HepG2 (cell line): ENCODE data around the gene MAP2K7. TPM values are rescaled to one million over a fixed set of nuclear protein-coding genes. Genes with fewer than 3 reads are reported as not detected.
A peak's percentile ranks its signal among the peaks of the same experiment; 100 is the strongest.

Source experiments
- AHDC1 ChIP-seq: sonication (generic); formaldehyde crosslinking; IDR thresholded peaks from 2 replicates; pipeline ENCODE4 v1.5.1; 2020; ENCODE audit warnings: mild to moderate bottlenecking, missing genetic modification reagents, borderline replicate concordance
- HNF4G ChIP-seq, 2 experiments: sonication (generic) in 1 of 2; formaldehyde crosslinking in 1 of 2; IDR thresholded peaks; 2 replicates each; pipeline versions ENCODE4 v1.4.0 to v1.6.1; 2011 to 2020; ENCODE audit warnings: borderline replicate concordance in 2 of 2, low read depth in 2 of 2, mild to moderate bottlenecking in 2 of 2, low read length in 1 of 2, missing genetic modification reagents in 1 of 2, moderate library complexity in 1 of 2
- JARID2 ChIP-seq: sonication (generic); formaldehyde crosslinking; IDR thresholded peaks from 2 replicates; pipeline ENCODE4 v1.8.1; 2023; ENCODE audit warnings: missing genetic modification reagents, inconsistent platforms; ENCODE audit not compliant: insufficient replicate concordance
- KDM1A ChIP-seq: IDR thresholded peaks from 2 replicates; pipeline ENCODE4 v1.6.1; 2016; ENCODE audit warnings: missing compliant biosample characterization
- NFAT5 ChIP-seq: sonication (generic); formaldehyde crosslinking; IDR thresholded peaks from 2 replicates; pipeline ENCODE4 v1.4.0; 2020; ENCODE audit warnings: missing genetic modification reagents
- NKX3-1 ChIP-seq: sonication (generic); formaldehyde crosslinking; IDR thresholded peaks from 2 replicates; pipeline ENCODE4 v1.5.0; 2020; ENCODE audit warnings: missing genetic modification reagents
- TBX2 ChIP-seq: sonication (generic); formaldehyde crosslinking; IDR thresholded peaks from 2 replicates; pipeline ENCODE4 v1.5.0; 2020; ENCODE audit warnings: missing genetic modification reagents, mild to moderate bottlenecking, borderline replicate concordance
- ZBTB7A ChIP-seq: sonication (generic); formaldehyde crosslinking; IDR thresholded peaks from 2 replicates; pipeline ENCODE4 v1.8.0; 2022; ENCODE audit warnings: mild to moderate bottlenecking, missing genetic modification reagents
- ZNF451 ChIP-seq: sonication (generic); formaldehyde crosslinking; IDR thresholded peaks from 2 replicates; pipeline ENCODE4 v1.5.0; 2020; ENCODE audit warnings: mild to moderate bottlenecking, missing genetic modification reagents
- polyA plus RNA-seq, 8 experiments: library from polyadenylated mRNA; depleted of rRNA in 3 of 8; stranded (reverse) in 7 of 8; unstranded in 1 of 8; fragments of >200 nt; fragmentation: Illumina TruSeq in 4 of 8; extraction: Trizol in 4 of 8; gene quantifications; 2 replicates each; pipeline versions ENCODE4 v1.2.1 to v1.2.3, GENCODE V29; 2011 to 2016; ENCODE audit warnings: low read depth in 4 of 8, missing spikeins in 1 of 8, mixed read lengths in 1 of 8; ENCODE audit not compliant: insufficient read depth in 1 of 8
- total RNA-seq, 5 experiments: library from RNA; depleted of rRNA; stranded (reverse); fragments of >200 nt; fragmentation: Illumina TruSeq; extraction: Trizol; gene quantifications; 2 replicates each; pipeline ENCODE4 v1.2.3, GENCODE V29; 2016; ENCODE audit warnings: low read depth in 1 of 5
- TF ChIP-seq, protein P1 (sequence below): sonication (generic); formaldehyde crosslinking; IDR thresholded peaks from 2 replicates; pipeline ENCODE4 v1.5.1; 2020; ENCODE audit warnings: missing genetic modification reagents, mild to moderate bottlenecking, borderline replicate concordance
- TF ChIP-seq, protein P2 (sequence below), 2 experiments: sonication (generic) in 1 of 2; formaldehyde crosslinking in 1 of 2; IDR thresholded peaks; 2 replicates each; pipeline versions ENCODE4 v1.4.0 to v1.6.1; 2018 to 2020; ENCODE audit warnings: missing genetic modification reagents in 2 of 2, borderline replicate concordance in 1 of 2, low read depth in 1 of 2, mild to moderate bottlenecking in 1 of 2, missing biosample characterization in 1 of 2

MAP2K7 gene
- total and polyA plus RNA-seq, 2 of the 13 experiments (the other 11 are each of a cell fraction or from before 2014, with no cell fraction given): 9.0 to 10.8 TPM

DNA sequence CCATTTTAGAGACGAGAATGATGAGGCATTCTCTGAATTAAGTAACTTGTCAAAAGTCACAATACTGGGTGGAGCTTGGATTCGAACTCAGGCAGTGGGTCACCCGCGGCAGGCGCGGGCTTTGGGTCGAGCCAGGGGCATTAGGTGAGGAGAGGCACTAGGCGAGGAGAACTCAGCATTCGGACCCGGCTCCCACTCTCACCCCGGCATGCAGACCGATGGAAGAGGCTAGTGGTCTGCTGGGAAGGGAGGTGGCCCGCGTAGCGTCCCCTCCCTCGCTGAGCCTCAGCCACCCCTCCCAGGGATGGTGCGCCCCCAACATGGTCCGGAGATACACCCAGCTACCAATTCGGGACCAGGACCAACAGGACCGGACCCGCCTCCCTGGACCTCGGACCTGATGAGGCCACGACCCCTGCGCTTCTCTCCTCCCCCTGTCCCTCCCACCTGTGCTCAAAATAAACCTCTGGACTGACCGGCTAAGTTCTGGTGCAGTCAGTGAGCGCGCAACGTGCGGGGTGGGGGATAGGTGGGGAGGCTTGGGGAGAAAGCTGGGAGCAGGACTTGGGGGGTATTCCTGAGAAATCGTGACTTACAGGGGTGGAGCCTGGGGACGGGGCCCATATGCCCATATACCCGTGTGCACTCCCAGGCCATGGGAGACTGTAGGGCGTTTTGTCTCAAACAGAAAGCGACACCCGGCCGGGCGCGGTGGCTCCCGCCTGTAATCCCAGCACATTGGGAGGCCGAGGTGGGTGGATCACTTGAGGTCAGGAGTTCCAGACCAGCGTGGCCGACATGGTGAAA is 15.1 kb downstream of the MAP2K7 start (continued):
- TF ChIP-seq HNF4G (IDR thresholded peaks at IDR 0.05; ENCODE audit: borderline replicate concordance, low read depth, low read length): peak; percentile 90
- TF ChIP-seq HNF4G (CRISPR knock-in tag; IDR thresholded peaks at IDR 0.05; ENCODE audit: borderline replicate concordance, low read depth): peak; percentile 35; the same call in 1 of the 2 replicates
- no peak for TF ChIP-seq NKX3-1
- TF ChIP-seq ZBTB7A (CRISPR knock-in tag): peak; percentile 53
- peak; percentile 53; the same call in 1 of the 2 replicates for TF ChIP-seq TBX2 (CRISPR knock-in tag)
- no peak for TF ChIP-seq NFAT5 (CRISPR knock-in tag)
- TF ChIP-seq AHDC1 (CRISPR knock-in tag): no peak
- TF ChIP-seq KDM1A (CRISPR knock-in tag): peak; percentile 80; the same call in 1 of the 2 replicates
- TF ChIP-seq JARID2: no peak
- TF ChIP-seq, protein P1, sequence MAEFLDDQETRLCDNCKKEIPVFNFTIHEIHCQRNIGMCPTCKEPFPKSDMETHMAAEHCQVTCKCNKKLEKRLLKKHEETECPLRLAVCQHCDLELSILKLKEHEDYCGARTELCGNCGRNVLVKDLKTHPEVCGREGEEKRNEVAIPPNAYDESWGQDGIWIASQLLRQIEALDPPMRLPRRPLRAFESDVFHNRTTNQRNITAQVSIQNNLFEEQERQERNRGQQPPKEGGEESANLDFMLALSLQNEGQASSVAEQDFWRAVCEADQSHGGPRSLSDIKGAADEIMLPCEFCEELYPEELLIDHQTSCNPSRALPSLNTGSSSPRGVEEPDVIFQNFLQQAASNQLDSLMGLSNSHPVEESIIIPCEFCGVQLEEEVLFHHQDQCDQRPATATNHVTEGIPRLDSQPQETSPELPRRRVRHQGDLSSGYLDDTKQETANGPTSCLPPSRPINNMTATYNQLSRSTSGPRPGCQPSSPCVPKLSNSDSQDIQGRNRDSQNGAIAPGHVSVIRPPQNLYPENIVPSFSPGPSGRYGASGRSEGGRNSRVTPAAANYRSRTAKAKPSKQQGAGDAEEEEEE (CRISPR knock-in tag): no peak
- TF ChIP-seq, protein P2, sequence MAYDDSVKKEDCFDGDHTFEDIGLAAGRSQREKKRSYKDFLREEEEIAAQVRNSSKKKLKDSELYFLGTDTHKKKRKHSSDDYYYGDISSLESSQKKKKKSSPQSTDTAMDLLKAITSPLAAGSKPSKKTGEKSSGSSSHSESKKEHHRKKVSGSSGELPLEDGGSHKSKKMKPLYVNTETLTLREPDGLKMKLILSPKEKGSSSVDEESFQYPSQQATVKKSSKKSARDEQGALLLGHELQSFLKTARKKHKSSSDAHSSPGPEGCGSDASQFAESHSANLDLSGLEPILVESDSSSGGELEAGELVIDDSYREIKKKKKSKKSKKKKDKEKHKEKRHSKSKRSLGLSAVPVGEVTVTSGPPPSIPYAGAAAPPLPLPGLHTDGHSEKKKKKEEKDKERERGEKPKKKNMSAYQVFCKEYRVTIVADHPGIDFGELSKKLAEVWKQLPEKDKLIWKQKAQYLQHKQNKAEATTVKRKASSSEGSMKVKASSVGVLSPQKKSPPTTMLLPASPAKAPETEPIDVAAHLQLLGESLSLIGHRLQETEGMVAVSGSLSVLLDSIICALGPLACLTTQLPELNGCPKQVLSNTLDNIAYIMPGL (CRISPR knock-in tag; IDR thresholded peaks at IDR 0.05; ENCODE audit: borderline replicate concordance in 1 of 2, low read depth in 1 of 2): peak in 1 of 2 experiments; percentile 36; a peak in 2 of 4 replicates
- TF ChIP-seq ZNF451 (CRISPR knock-in tag): 0 out of 2 replicates have a peak, but pooled peaks have one; percentile 80
